Colonic mucosa (tissue), 4 donors: ENCODE data around the gene PGBD4. TPM values are rescaled to one million over a fixed set of nuclear protein-coding genes. Genes with fewer than 3 reads are reported as not detected.

ENCODE experiments used
- DNase-seq: peaks from one replicate; pipeline ENCODE4 v3.0.0-alpha.2; 2020
- H3K27ac ChIP-seq: fragments of 200-600 bp; one replicate; pipeline ENCODE4 v1.8.0; 2021
- H3K27me3 ChIP-seq: fragments of 200-600 bp; one replicate; pipeline ENCODE4 v1.8.0; 2021
- H3K36me3 ChIP-seq: fragments of 200-600 bp; one replicate; pipeline ENCODE4 v1.8.0; 2021
- H3K4me1 ChIP-seq: fragments of 200-600 bp; one replicate; pipeline ENCODE4 v1.8.0; 2021; ENCODE audit warnings: mild to moderate bottlenecking
- H3K4me3 ChIP-seq: fragments of 200-600 bp; one replicate; pipeline ENCODE4 v1.8.0; 2021
- H3K9ac ChIP-seq, 2 donors: one replicate each; pipeline ENCODE4 v1.7.0; 2013; ENCODE audit warnings: control low read depth in 2 of 2, low read depth in 2 of 2, low read length in 2 of 2
- H3K9me3 ChIP-seq: fragments of 200-600 bp; one replicate; pipeline ENCODE4 v1.8.0; 2021
- CTCF ChIP-seq: fragments of 200-600 bp; IDR thresholded peaks from one replicate; pipeline ENCODE4 v1.8.0; 2022; ENCODE audit warnings: antibody characterized with exemption, mild to moderate bottlenecking
- intact Hi-C: fragments of 100-400 bp; cut with DNase I; formaldehyde crosslinking; loops from one replicate; pipeline ENCODE4 v1.14.1; 2022
- total RNA-seq, 2 donors: library from RNA; stranded (reverse); fragmentation: NEBNext Ultra II Directional in 1 of 2; extraction: Animal tissue kit (Norgen Biotek cat#: 25700) in 1 of 2; gene quantifications; one replicate each; pipeline ENCODE4 v1.2.1, GENCODE V29; 2021
- donor health status: healthy.
- donor health status: DM: no; HTN: no; CAD: no.
- donor health status: DM: no; HTN: no; CAD: no.

The PGBD4 gene
- total RNA-seq, 2 donors from 2014 or later, result 0.69 to 1.3 TPM

GRCh38 chr15:34076785-34077184 lies 25.1 kb upstream of the PGBD4 start:
- intact Hi-C loops, result no loop called here
- Histone ChIP-seq H3K4me1 (no peaks in the 10 kb centered on the region), H3K36me3 (no peaks in the 10 kb centered on the region), H3K9me3 (no peaks in the 10 kb centered on the region), H3K27me3 (no peaks in the 10 kb centered on the region), H3K27ac (no peak overlapping the region), H3K9ac (no peak overlapping the region), H3K4me3 (no peak overlapping the region)
- DNase-seq, result no peak
- no peak for TF ChIP-seq CTCF

- Histone ChIP-seq H3K4me1 (no peaks in the 10 kb centered on the region), H3K9me3 (no peaks in the 10 kb centered on the region), H3K4me3 (no peak overlapping the region), H3K27ac (no peak overlapping the region), H3K27me3 (no peaks in the 10 kb centered on the region), H3K9ac (no peak overlapping the region), H3K36me3 (no peaks in the 10 kb centered on the region)
- no peak for TF ChIP-seq CTCF
- intact Hi-C loops, result no loop called here
- peak; percentile 31 for DNase-seq
Observed at GRCh38 chr15:34078900-34079299, 23.0 kb upstream of the PGBD4 start.

GRCh38 chr15:34079904-34080303 lies 22.0 kb upstream of the PGBD4 start:
- TF ChIP-seq CTCF, result no peak
- H3K4me3 ChIP-seq, result no peak overlapping the region
- intact Hi-C loops, result no loop called here
- no peaks in the 10 kb centered on the region for H3K36me3 ChIP-seq
- H3K27ac ChIP-seq, result peak overlapping the region; percentile 61
- no peak for DNase-seq
- H3K9me3 ChIP-seq, result no peaks in the 10 kb centered on the region
- no peaks in the 10 kb centered on the region for H3K27me3 ChIP-seq
- H3K9ac ChIP-seq, result no peak overlapping the region
- H3K4me1 ChIP-seq, result no peaks in the 10 kb centered on the region

GRCh38 chr15:34084086-34084485 lies 17.8 kb upstream of the PGBD4 start:
- no peak overlapping the region for H3K9ac ChIP-seq
- H3K36me3 ChIP-seq, result no peaks in the 10 kb centered on the region
- TF ChIP-seq CTCF, result no peak
- no peak overlapping the region for H3K4me3 ChIP-seq
- H3K27ac ChIP-seq, result no peak overlapping the region
- intact Hi-C loops, result no loop called here
- H3K9me3 ChIP-seq, result no peaks in the 10 kb centered on the region
- peak; percentile 55 for DNase-seq
- no peaks in the 10 kb centered on the region for H3K27me3 ChIP-seq
- no peaks in the 10 kb centered on the region for H3K4me1 ChIP-seq

- intact Hi-C loops, result no loop called here
- no peak for DNase-seq
- Histone ChIP-seq H3K27ac (no peak overlapping the region), H3K9ac (no peak overlapping the region), H3K4me3 (no peak overlapping the region), H3K4me1 (no peaks in the 10 kb centered on the region), H3K36me3 (no peaks in the 10 kb centered on the region), H3K9me3 (no peaks in the 10 kb centered on the region), H3K27me3 (no peaks in the 10 kb centered on the region)
- TF ChIP-seq CTCF, result no peak
Observed at GRCh38 chr15:34085746-34086145, 16.1 kb upstream of the PGBD4 start.

GRCh38 chr15:34099914-34100313 lies 2.0 kb upstream of the PGBD4 start:
- intact Hi-C loops, result no loop called here
- no peaks in the 10 kb centered on the region for H3K27me3 ChIP-seq
- H3K36me3 ChIP-seq, result no peaks in the 10 kb centered on the region
- no peaks in the 10 kb centered on the region for H3K9me3 ChIP-seq
- no peak overlapping the region for H3K4me3 ChIP-seq
- TF ChIP-seq CTCF, result no peak
- DNase-seq, result no peak
- no peak overlapping the region for H3K9ac ChIP-seq
- peaks cover 12% of the 10 kb centered on the region for H3K4me1 ChIP-seq
- no peak overlapping the region for H3K27ac ChIP-seq
